PC-3 (cell line): ENCODE data around the gene PIGU. TPM values are rescaled to one million over a fixed set of nuclear protein-coding genes. Genes with fewer than 3 reads are reported as not detected.
"Not testable (repeated sequence)": the region's sequence is repeated elsewhere in the genome, so short reads cannot be mapped to it uniquely, and the experiment has no call there.

Experiments
- ATAC-seq: fragments of 200-7000 bp; cut with Tn5 transposase; 2 replicates; pipeline ENCODE4 v1.9.1; 2020; ENCODE audit warnings: mild to moderate bottlenecking, moderate library complexity
- BruUV-seq: library from RNA; stranded (reverse); fragments of 400-500 nt; replicated peaks from 2 replicates; lab custom pipeline; 2021; lab: Mats Ljungman, UMichigan
- CTCF ChIA-PET: fragments of 300-600 bp; sonication (Branson Sonifier 250); formaldehyde crosslinking; loops from one replicate; lab custom pipeline; 2022; ENCODE audit warnings: antibody characterized with exemption; lab: Charles Lee
- POLR2A ChIA-PET: fragments of 300-600 bp; sonication (Branson Sonifier 250); formaldehyde crosslinking; loops from one replicate; lab custom pipeline; 2022; ENCODE audit warnings: antibody characterized with exemption; ENCODE audit not compliant: unreplicated experiment; lab: Charles Lee
- DNase-seq: peaks from one replicate; pipeline ENCODE4 v3.0.0-alpha.2; 2015
- H2AFZ ChIP-seq: fragments of 300-600 bp; sonication (generic); 2 replicates; pipeline ENCODE4 v1.6.0; 2016; ENCODE audit warnings: antibody characterized with exemption, low read length
- H3F3A ChIP-seq: fragments of 300-600 bp; sonication (generic); one replicate; pipeline ENCODE4 v1.6.0; 2017; ENCODE audit warnings: antibody characterized with exemption, low read length, control low read depth, mild to moderate bottlenecking; ENCODE audit not compliant: unreplicated experiment
- H3K27ac ChIP-seq: fragments of 300-600 bp; sonication (generic); 2 replicates; pipeline ENCODE4 v1.5.1; 2016; ENCODE audit warnings: mild to moderate bottlenecking, low read length
- H3K27me3 ChIP-seq: fragments of 300-600 bp; sonication (generic); 2 replicates; pipeline ENCODE4 v1.6.1; 2016; ENCODE audit warnings: low read length, mixed read lengths
- H3K36me3 ChIP-seq: fragments of 300-600 bp; sonication (generic); 2 replicates; pipeline ENCODE4 v1.6.1; 2016; ENCODE audit warnings: low read depth, mixed run types, low read length, mixed read lengths
- H3K4me1 ChIP-seq: fragments of 300-600 bp; sonication (generic); 2 replicates; pipeline ENCODE4 v1.5.1; 2016; ENCODE audit warnings: low read length; ENCODE audit not compliant: insufficient read depth
- H3K4me2 ChIP-seq: fragments of 300-600 bp; sonication (generic); 2 replicates; pipeline ENCODE4 v1.6.0; 2016; ENCODE audit warnings: low read length
- H3K4me3 ChIP-seq: fragments of 300-600 bp; sonication (generic); 2 replicates; pipeline ENCODE4 v1.5.1; 2016; ENCODE audit warnings: mild to moderate bottlenecking, low read length, mixed read lengths
- H3K79me2 ChIP-seq: fragments of 300-600 bp; sonication (generic); 2 replicates; pipeline ENCODE4 v1.6.1; 2017; ENCODE audit warnings: low read length, mixed read lengths
- H3K9ac ChIP-seq: fragments of 300-600 bp; sonication (generic); 2 replicates; pipeline ENCODE4 v1.6.0; 2016; ENCODE audit warnings: mild to moderate bottlenecking, low read length
- H3K9me2 ChIP-seq: fragments of 300-600 bp; sonication (generic); replicated peaks from 2 replicates; pipeline ENCODE4 v1.6.1; 2016; ENCODE audit warnings: mixed run types, low read length, mixed read lengths
- H3K9me3 ChIP-seq: fragments of 300-600 bp; sonication (generic); 2 replicates; pipeline ENCODE4 v1.6.1; 2016; ENCODE audit warnings: low read length, mixed read lengths
- H4K20me1 ChIP-seq: fragments of 300-600 bp; sonication (generic); 2 replicates; pipeline ENCODE4 v1.6.1; 2016; ENCODE audit warnings: low read length, mixed read lengths
- CTCF ChIP-seq: fragments of 300-600 bp; sonication (generic); conservative IDR thresholded peaks from 2 replicates; pipeline ENCODE4 v1.5.1; 2017; ENCODE audit warnings: antibody characterized with exemption, low read depth, mild to moderate bottlenecking, low read length
- EZH2 ChIP-seq: fragments of 300-600 bp; sonication (generic); IDR thresholded peaks from one replicate; pipeline ENCODE4 v1.6.1; 2017; ENCODE audit warnings: antibody characterized with exemption, mild to moderate bottlenecking, low read length; ENCODE audit not compliant: unreplicated experiment
- EZH2phosphoT487 ChIP-seq: fragments of 300-600 bp; sonication (generic); IDR thresholded peaks from 2 replicates; pipeline ENCODE4 v1.6.1; 2018; ENCODE audit warnings: mild to moderate bottlenecking, antibody characterized with exemption, low read length, borderline replicate concordance
- intact Hi-C: fragments of 100-400 bp; cut with micrococcal nuclease; formaldehyde crosslinking; loops from 2 replicates; pipeline ENCODE4 v1.9.0; 2023
- total RNA-seq: library from RNA; depleted of rRNA; stranded (reverse); fragments of >200 nt; gene quantifications from 2 replicates; pipeline ENCODE4 v1.2.3, GENCODE V29; 2014

Gene PIGU
- total RNA-seq, 1 experiment from 2014 or later: 24.5 TPM

- Histone ChIP-seq H3K4me1 (peaks cover 16% of the 10 kb centered on the region), H3K27me3 (no peaks in the 10 kb centered on the region), H3K9me2 (no peaks in the 10 kb centered on the region), H3K36me3 (peaks cover 5% of the 10 kb centered on the region; the same call in 1 of the 2 replicates), H3K4me2 (peak overlapping the region; percentile 94), H3K9ac (peak overlapping the region; percentile 91), H3K27ac (peak overlapping the region; percentile 73), H3K4me3 (peak overlapping the region; percentile 84), H3F3A (no peaks in the 10 kb centered on the region), H4K20me1 (0 out of 2 replicates have a peak, but pooled peaks cover 6% of the 10 kb centered on the region), H3K79me2 (peaks cover 41% of the 10 kb centered on the region), H3K9me3 (no peaks in the 10 kb centered on the region), H2AFZ (peak overlapping the region; percentile 83)
- POLR2A ChIA-PET: interaction anchor here (0.5 to 2.5 kb wide), 6 partner anchors 10 to 188 kb away, joined by 3 to 26 read pairs (median 5); partner anchors contain the start of genes ITCH and TP53INP2
- TF ChIP-seq EZH2phosphoT487 (no peak), EZH2 (no peak), CTCF (no peak)
- DNase-seq (peak; percentile 78), ATAC-seq (peak; percentile 80)
- BruUV-seq: TSS peak; percentile 84
- intact Hi-C loops: loop anchor here (1.0 to 2.0 kb wide), 2 partner anchors 11 to 213 kb away; partner anchors contain the start of gene AHCY
- CTCF ChIA-PET: interaction anchor here (0.5 to 2.4 kb wide), 3 partner anchors 101 to 203 kb away, joined by 3 to 12 read pairs (median 4); no protein-coding TSS in a partner anchor
Measured at GRCh38 chr20:34515484-34516246, 161.2 kb downstream of the PIGU start.

GRCh38 chr20:34514897-34515483, 161.9 kb downstream of the PIGU start:
- intact Hi-C loops: no loop called here
- peak overlapping the region; percentile 91; the same call in 1 of the 2 replicates for H3K9ac ChIP-seq

GRCh38 chr20:34514034-34514433, 162.9 kb downstream of the PIGU start:
- H3K36me3 ChIP-seq, H3K27me3 ChIP-seq, BruUV-seq, intact Hi-C loops, CTCF ChIA-PET, H4K20me1 ChIP-seq, H3K27ac ChIP-seq, H3K9me2 ChIP-seq, H3K9me3 ChIP-seq, H3K9ac ChIP-seq, DNase-seq, H2AFZ ChIP-seq, ATAC-seq, H3F3A ChIP-seq, H3K4me3 ChIP-seq: not testable (repeated sequence)
- H3K4me2 ChIP-seq: peak overlapping the region; percentile 94
- H3K79me2 ChIP-seq: peaks cover 26% of the 10 kb centered on the region
- peaks cover 16% of the 10 kb centered on the region for H3K4me1 ChIP-seq
- POLR2A ChIA-PET: interaction anchor here (0.6 kb wide), 2 partner anchors 25 to 335 kb away, joined by 3 to 10 read pairs; no protein-coding TSS in a partner anchor

More at GRCh38 chr20:34514897-34515483, 161.9 kb downstream of the PIGU start:
- peaks cover 16% of the 10 kb centered on the region for H3K4me1 ChIP-seq
- H3K9me2 ChIP-seq: no peaks in the 10 kb centered on the region
- 0 out of 2 replicates have a peak, but pooled peaks cover 6% of the 10 kb centered on the region for H4K20me1 ChIP-seq
- H3F3A ChIP-seq: no peaks in the 10 kb centered on the region
- no TSS peak for BruUV-seq
- peaks cover 34% of the 10 kb centered on the region for H3K79me2 ChIP-seq
- H3K9me3 ChIP-seq: no peaks in the 10 kb centered on the region
- H2AFZ ChIP-seq: peak overlapping the region; percentile 83
- TF ChIP-seq EZH2 (no peak), EZH2phosphoT487 (no peak), CTCF (no peak)
- H3K27ac ChIP-seq: peak overlapping the region; percentile 73
- H3K4me3 ChIP-seq: peak overlapping the region; percentile 84
- ATAC-seq (peak; percentile 5), DNase-seq (no peak)
- peak overlapping the region; percentile 94 for H3K4me2 ChIP-seq
- ChIA-PET CTCF (interaction anchor here (0.7 to 2.4 kb wide), 2 partner anchors 100 to 202 kb away, joined by 3 to 12 read pairs; no protein-coding TSS in a partner anchor), POLR2A (interaction anchor here (0.5 to 2.5 kb wide), 5 partner anchors 10 to 419 kb away, joined by 3 to 26 read pairs (median 3); no protein-coding TSS in a partner anchor)
- no peaks in the 10 kb centered on the region for H3K27me3 ChIP-seq
- H3K36me3 ChIP-seq: peaks cover 7% of the 10 kb centered on the region; the same call in 1 of the 2 replicates
